Measurements from ENCODE around the gene CEP68.

Gene CEP68

GRCh38 chr2:65035351-65035943 is 20.8 kb upstream of the CEP68 start:
- Histone ChIP-seq H3K36me3 (ENCODE audit: insufficient read depth, low read length) (no peaks in the 10 kb centered on the region), H3K27me3 (ENCODE audit: insufficient read depth, low read length, poor library complexity, severe bottlenecking) (no peaks in the 10 kb centered on the region), H4K20me1 (ENCODE audit: insufficient read depth, low read length, poor library complexity, severe bottlenecking) (no peaks in the 10 kb centered on the region), H2AFZ (ENCODE audit: low read length) (no peak overlapping the region), H3K79me2 (ENCODE audit: insufficient read depth, low read length) (no peaks in the 10 kb centered on the region), H3K4me3 (ENCODE audit: low read length, poor library complexity, severe bottlenecking) (no peak overlapping the region), H3F3A (ENCODE audit: low read depth) (no peaks in the 10 kb centered on the region), H3K9me3 (ENCODE audit: insufficient read depth, low read depth, low read length) (no peaks in the 10 kb centered on the region), H3K9me2 (replicated peaks; ENCODE audit: low read depth, low read length) (no peaks in the 10 kb centered on the region), H3K9ac (ENCODE audit: low read depth, low read length, poor library complexity, severe bottlenecking) (no peak overlapping the region), H3K4me2 (ENCODE audit: low read depth, low read length, poor library complexity, severe bottlenecking) (no peak overlapping the region), H3K4me1 (ENCODE audit: insufficient read depth, low read length, poor library complexity, severe bottlenecking) (peaks cover 17% of the 10 kb centered on the region)
- TF ChIP-seq EZH2phosphoT487 (IDR thresholded peaks at IDR 0.05; ENCODE audit: borderline replicate concordance) (no peak), CTCF (conservative IDR thresholded peaks at IDR 0.05; ENCODE audit: low read length) (no peak)

- H3K9me2 ChIP-seq (replicated peaks; ENCODE audit: low read depth, low read length), result no peaks in the 10 kb centered on the region
- H3K79me2 ChIP-seq (ENCODE audit: insufficient read depth, low read length), result no peaks in the 10 kb centered on the region
- H3K4me2 ChIP-seq (ENCODE audit: low read depth, low read length, poor library complexity, severe bottlenecking), result no peak overlapping the region
- no peak overlapping the region for H2AFZ ChIP-seq (ENCODE audit: low read length)
- peaks cover 5% of the 10 kb centered on the region for H3K4me1 ChIP-seq (ENCODE audit: insufficient read depth, low read length, poor library complexity, severe bottlenecking)
- no peaks in the 10 kb centered on the region for H3F3A ChIP-seq (ENCODE audit: low read depth)
- no peaks in the 10 kb centered on the region for H3K27me3 ChIP-seq (ENCODE audit: insufficient read depth, low read length, poor library complexity, severe bottlenecking)
- H3K9me3 ChIP-seq (ENCODE audit: insufficient read depth, low read depth, low read length), result no peaks in the 10 kb centered on the region
- no peaks in the 10 kb centered on the region for H3K36me3 ChIP-seq (ENCODE audit: insufficient read depth, low read length)
- no peak overlapping the region for H3K9ac ChIP-seq (ENCODE audit: low read depth, low read length, poor library complexity, severe bottlenecking)
- H4K20me1 ChIP-seq (ENCODE audit: insufficient read depth, low read length, poor library complexity, severe bottlenecking), result no peaks in the 10 kb centered on the region
- TF ChIP-seq CTCF (conservative IDR thresholded peaks at IDR 0.05; ENCODE audit: low read length), result no peak
- TF ChIP-seq EZH2phosphoT487 (IDR thresholded peaks at IDR 0.05; ENCODE audit: borderline replicate concordance), result no peak
- H3K4me3 ChIP-seq (ENCODE audit: low read length, poor library complexity, severe bottlenecking), result no peak overlapping the region
Measured at GRCh38 chr2:65037178-65037577, 19.0 kb upstream of the CEP68 start.

- no peaks in the 10 kb centered on the region for H3K79me2 ChIP-seq (ENCODE audit: insufficient read depth, low read length)
- TF ChIP-seq EZH2phosphoT487 (IDR thresholded peaks at IDR 0.05; ENCODE audit: borderline replicate concordance), result no peak
- no peak overlapping the region for H3K4me3 ChIP-seq (ENCODE audit: low read length, poor library complexity, severe bottlenecking)
- no peak overlapping the region for H3K4me2 ChIP-seq (ENCODE audit: low read depth, low read length, poor library complexity, severe bottlenecking)
- no peaks in the 10 kb centered on the region for H3K36me3 ChIP-seq (ENCODE audit: insufficient read depth, low read length)
- H3K27me3 ChIP-seq (ENCODE audit: insufficient read depth, low read length, poor library complexity, severe bottlenecking), result no peaks in the 10 kb centered on the region
- H4K20me1 ChIP-seq (ENCODE audit: insufficient read depth, low read length, poor library complexity, severe bottlenecking), result no peaks in the 10 kb centered on the region
- no peak overlapping the region for H3K9ac ChIP-seq (ENCODE audit: low read depth, low read length, poor library complexity, severe bottlenecking)
- H3F3A ChIP-seq (ENCODE audit: low read depth), result no peaks in the 10 kb centered on the region
- H3K9me3 ChIP-seq (ENCODE audit: insufficient read depth, low read depth, low read length), result no peaks in the 10 kb centered on the region
- H3K4me1 ChIP-seq (ENCODE audit: insufficient read depth, low read length, poor library complexity, severe bottlenecking), result peaks cover 7% of the 10 kb centered on the region
- H2AFZ ChIP-seq (ENCODE audit: low read length), result no peak overlapping the region
- no peaks in the 10 kb centered on the region for H3K9me2 ChIP-seq (replicated peaks; ENCODE audit: low read depth, low read length)
Measured at GRCh38 chr2:65039640-65040039, 16.6 kb upstream of the CEP68 start.
